LNCAP (cell line): Measurements from ENCODE around the gene JMJD7.

Source experiments
- TF ChIP-seq, protein P1 (sequence below): fragments of 450-650 bp; IDR thresholded peaks from 2 replicates; pipeline ENCODE4 v1.5.1; 2017; ENCODE audit warnings: mild to moderate bottlenecking

The JMJD7 gene

DNA sequence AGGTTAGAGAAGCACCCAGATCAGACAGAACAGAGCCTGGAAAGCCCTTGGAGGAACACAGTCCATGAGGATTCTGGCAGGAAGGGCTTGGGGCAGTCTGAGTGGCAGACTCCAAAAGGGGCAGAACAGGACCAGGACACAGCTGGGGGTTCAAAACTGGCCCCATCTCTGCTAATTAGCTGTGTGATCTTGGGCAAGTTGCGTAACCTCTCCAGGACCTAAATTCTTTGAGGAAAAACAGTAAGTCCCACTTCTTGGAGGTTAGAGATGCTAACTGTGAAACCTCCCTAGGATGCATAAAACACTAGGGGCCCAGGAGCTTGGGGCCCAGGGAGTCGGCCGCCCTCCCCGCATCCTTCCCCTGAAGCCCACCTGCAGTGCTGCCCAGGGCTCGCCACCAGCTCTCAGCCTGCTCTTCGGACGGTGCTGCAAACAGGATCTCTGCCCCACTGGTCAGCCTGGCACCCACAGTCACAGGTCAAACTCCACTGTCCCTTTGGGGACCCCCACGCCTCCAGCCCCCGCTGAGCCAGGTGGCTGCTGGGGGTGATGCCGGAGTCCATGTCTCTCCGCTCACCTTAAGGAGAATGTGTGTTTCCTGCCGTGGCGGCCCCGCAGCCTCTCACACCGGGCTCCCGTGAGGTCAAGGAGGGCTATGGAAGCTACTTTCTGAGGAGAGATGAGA, 22.7 kb downstream of the JMJD7 start:
- TF ChIP-seq, protein P1, sequence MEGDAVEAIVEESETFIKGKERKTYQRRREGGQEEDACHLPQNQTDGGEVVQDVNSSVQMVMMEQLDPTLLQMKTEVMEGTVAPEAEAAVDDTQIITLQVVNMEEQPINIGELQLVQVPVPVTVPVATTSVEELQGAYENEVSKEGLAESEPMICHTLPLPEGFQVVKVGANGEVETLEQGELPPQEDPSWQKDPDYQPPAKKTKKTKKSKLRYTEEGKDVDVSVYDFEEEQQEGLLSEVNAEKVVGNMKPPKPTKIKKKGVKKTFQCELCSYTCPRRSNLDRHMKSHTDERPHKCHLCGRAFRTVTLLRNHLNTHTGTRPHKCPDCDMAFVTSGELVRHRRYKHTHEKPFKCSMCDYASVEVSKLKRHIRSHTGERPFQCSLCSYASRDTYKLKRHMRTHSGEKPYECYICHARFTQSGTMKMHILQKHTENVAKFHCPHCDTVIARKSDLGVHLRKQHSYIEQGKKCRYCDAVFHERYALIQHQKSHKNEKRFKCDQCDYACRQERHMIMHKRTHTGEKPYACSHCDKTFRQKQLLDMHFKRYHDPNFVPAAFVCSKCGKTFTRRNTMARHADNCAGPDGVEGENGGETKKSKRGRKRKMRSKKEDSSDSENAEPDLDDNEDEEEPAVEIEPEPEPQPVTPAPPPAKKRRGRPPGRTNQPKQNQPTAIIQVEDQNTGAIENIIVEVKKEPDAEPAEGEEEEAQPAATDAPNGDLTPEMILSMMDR, result no peak

DNA sequence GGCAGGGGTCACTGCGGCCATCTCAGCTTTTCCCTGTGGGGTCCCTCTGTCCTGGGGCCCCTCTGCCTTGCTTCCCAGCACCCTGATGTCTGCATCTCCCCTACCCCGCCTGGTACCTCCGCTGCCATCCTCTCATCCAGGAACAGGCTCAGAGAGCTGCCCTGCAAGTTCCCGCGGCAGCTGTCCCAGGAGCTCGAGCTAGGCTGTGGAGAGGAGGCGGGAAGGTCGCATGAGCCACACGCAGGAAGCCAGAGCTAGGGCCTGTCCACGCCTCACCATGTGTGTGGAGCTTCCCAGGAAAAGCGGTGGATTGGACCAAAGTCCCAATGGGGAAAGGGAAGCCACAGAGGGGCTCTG, 23.3 kb downstream of the JMJD7 start:
- TF ChIP-seq, protein P1, result no peak

DNA sequence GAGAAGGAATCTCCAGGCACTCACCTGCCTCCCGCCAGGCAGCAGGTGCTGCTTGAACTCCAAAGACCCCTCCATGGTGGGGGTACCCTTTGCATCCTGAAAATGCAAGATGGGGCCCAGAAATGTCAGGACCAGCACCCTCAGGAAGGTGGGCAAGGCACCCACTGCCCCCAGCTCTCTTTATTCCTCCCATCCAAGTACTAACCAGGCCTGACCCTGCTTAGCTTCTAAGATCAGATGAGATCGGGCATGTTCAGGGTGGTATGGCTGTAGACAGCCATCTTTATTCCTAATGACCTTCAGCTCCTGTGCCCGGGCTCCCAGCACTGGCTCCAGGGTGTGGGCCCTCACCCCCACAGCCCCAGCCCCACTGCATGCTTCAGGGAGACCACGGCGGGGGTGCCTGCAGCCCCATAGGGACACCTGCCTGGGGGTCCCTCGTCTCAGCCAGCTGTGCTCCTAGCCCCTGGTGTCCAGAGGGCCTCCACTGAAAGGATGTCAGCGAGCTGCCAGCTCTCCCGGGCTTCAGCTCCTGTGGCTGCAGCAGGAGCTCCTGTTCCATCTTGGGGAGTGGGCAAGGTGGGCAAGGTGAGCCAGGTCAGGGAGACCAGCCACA, 24.0 kb downstream of the JMJD7 start:
- TF ChIP-seq, protein P1, result no peak

DNA sequence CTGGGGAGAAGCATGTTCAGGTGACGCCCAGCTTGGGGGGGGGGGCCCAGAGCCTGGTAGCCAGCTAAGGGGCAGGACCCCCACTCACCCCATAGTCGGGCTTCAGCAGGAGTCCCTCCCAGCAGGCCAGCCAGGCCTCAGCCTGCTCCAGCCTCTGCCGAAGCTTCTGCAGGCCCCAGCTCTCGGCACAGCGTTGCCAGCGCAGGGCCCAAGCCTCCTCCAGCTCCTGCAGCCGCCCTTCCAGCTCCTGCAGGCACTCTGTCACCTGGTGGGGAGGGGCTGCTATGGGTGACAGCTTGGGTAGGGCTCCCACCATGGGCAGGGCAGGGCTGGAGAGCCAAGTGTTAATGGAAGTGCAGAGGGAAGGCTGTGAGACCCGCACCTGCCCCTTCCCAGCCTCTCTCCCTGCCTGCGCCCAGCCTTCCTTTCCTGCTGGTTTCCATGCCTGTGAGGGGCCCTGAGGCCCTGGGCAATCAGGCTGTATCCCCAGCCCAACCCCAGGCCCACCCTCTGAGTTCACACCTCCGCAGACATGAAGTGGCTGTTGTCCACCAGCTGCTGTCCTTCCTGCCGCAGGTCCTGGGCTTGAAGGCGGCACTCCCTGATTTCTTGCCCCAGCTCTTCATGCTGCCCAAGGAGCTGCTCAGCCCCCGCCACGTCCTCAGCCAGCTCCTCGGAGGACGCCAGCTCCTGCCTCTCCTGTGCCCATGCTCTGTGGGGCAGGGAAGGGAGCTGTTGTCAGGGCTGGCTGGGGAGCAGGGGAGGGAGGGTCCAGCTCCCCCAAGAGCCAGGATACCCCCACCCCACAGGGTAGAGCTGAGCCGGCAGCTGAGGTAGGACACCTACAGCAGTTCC, 25.1 kb downstream of the JMJD7 start:
- TF ChIP-seq, protein P1, result no peak

DNA sequence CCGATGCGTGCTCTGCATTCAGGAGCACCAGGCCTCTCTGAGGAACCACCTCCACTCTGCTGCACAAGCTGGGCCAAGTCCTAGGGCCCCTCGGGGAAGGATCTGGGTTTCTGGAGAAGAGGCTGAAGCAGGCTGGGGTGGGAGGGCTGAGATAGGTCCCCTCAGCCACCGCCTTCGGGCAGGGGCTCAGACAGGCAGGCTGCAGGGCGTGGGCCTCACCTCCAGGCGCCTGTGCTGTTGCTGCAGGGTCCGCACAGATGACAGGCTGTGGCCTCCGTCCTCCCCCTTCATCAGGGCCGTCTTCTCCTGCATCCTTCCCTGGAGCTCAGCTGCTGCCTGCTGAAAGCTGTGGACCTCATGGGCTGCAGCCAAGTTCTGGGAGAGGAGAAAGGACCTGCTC, 25.9 kb downstream of the JMJD7 start:
- TF ChIP-seq, protein P1, result no peak

DNA sequence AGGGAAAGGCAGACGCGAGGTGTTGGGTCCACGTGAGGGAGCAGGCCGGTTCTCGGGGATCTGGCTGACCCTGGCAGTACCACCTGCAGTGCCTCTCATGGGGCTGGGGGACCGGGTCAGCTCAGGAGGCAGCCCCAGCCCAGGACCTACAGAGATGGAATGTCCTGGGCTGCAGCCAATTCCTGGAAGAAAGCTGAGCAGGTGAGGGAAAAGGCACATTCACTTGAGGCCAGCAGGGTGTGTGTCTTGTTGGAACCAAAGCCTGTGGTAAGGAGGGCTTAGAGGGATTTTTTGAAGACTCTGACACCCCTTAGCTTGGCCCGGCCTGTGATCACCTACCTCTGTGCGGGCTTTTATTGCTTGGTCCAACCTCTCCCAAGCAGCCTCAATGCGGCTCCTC, 26.6 kb downstream of the JMJD7 start:
- TF ChIP-seq, protein P1, result no peak

DNA sequence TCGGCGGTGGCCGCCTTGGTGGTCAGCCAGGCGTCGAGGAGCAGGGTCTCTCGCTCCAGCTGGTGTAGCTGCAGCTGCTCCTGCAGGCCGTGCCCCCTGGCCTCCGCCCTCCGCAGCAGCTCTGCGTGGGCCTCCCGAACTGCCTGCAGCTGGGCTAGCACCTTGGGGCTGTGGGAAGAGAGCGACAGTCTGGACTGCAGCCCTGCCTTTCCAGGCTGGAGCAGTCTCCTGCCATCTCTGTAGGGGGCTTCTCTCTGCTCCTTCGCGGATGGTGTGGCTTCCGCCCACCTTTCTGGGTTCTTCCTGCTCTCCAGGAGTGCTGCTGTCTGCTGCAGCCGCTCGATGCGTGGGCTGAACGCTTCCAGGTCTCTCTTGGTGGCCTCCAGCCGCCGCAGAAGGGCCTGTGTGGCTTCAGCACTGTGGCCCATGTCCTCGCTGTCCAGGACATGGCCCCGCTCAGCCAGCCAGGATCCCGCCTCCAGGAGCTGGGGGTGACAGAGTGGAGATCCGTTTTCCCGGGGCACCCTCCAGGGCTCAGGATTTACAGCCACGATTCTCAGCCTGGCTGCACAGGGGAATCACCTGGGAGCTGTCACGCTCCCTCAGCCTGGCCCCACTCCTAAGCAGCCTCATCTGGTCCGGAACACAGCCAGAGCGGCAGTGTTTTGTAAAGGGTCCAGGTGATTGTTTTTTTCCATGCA, 27.5 kb downstream of the JMJD7 start:
- TF ChIP-seq, protein P1, result no peak
